Measurements from ENCODE around the gene BCAN. TPM values are rescaled to one million over a fixed set of nuclear protein-coding genes. Genes with fewer than 3 reads are reported as not detected.

Gene BCAN
- total RNA-seq, 1 experiment from 2014 or later, result not detected

- Histone ChIP-seq H3K36me3 (ENCODE audit: low read depth) (no peaks in the 10 kb centered on the region), H3K27ac (no peak overlapping the region), H3K27me3 (ENCODE audit: insufficient read depth, low read depth) (peaks cover 27% of the 10 kb centered on the region; the same call in 1 of the 2 replicates), H3K9me3 (ENCODE audit: insufficient read depth, low read depth) (no peaks in the 10 kb centered on the region), H4K20me1 (ENCODE audit: insufficient read depth) (no peaks in the 10 kb centered on the region), H2AFZ (peak overlapping the region; percentile 62), H3F3A (ENCODE audit: insufficient read depth, low read depth) (peaks cover 9% of the 10 kb centered on the region), H3K4me3 (peak overlapping the region; percentile 48; the same call in 1 of the 2 replicates), H3K4me1 (replicated peaks; ENCODE audit: insufficient read depth) (peaks cover 14% of the 10 kb centered on the region), H3K4me2 (peak overlapping the region; percentile 74), H3K79me2 (ENCODE audit: low read depth) (no peaks in the 10 kb centered on the region), H3K9me2 (ENCODE audit: insufficient read depth) (no peaks in the 10 kb centered on the region)
- intact Hi-C loops (cut with micrococcal nuclease; ENCODE audit: unreplicated experiment), result loop anchor here (10.0 kb wide), 1 partner anchor 301 kb away; the partner anchor contains the start of gene LRRC71
- no TSS peak for BruUV-seq (replicated peaks)
- DNase-seq, result peak in 1 of 2 experiments; percentile 35
- ChIA-PET POLR2A (ENCODE audit: unreplicated experiment) (no interaction called here), CTCF (interaction anchor here (0.6 to 1.0 kb wide), 5 partner anchors 12 to 304 kb away, joined by 3 to 9 read pairs (median 7); partner anchors contain the start of gene NES)
- TF ChIP-seq, protein P1, sequence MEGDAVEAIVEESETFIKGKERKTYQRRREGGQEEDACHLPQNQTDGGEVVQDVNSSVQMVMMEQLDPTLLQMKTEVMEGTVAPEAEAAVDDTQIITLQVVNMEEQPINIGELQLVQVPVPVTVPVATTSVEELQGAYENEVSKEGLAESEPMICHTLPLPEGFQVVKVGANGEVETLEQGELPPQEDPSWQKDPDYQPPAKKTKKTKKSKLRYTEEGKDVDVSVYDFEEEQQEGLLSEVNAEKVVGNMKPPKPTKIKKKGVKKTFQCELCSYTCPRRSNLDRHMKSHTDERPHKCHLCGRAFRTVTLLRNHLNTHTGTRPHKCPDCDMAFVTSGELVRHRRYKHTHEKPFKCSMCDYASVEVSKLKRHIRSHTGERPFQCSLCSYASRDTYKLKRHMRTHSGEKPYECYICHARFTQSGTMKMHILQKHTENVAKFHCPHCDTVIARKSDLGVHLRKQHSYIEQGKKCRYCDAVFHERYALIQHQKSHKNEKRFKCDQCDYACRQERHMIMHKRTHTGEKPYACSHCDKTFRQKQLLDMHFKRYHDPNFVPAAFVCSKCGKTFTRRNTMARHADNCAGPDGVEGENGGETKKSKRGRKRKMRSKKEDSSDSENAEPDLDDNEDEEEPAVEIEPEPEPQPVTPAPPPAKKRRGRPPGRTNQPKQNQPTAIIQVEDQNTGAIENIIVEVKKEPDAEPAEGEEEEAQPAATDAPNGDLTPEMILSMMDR (conservative IDR thresholded peaks at IDR 0.05), result peak; percentile 32; the same call in 1 of the 2 replicates
- no peak for TF ChIP-seq EZH2 (IDR thresholded peaks at IDR 0.05; ENCODE audit: low read depth)
Observed at GRCh38 chr1:156623946-156624813, 17.7 kb upstream of the BCAN start.

DNA sequence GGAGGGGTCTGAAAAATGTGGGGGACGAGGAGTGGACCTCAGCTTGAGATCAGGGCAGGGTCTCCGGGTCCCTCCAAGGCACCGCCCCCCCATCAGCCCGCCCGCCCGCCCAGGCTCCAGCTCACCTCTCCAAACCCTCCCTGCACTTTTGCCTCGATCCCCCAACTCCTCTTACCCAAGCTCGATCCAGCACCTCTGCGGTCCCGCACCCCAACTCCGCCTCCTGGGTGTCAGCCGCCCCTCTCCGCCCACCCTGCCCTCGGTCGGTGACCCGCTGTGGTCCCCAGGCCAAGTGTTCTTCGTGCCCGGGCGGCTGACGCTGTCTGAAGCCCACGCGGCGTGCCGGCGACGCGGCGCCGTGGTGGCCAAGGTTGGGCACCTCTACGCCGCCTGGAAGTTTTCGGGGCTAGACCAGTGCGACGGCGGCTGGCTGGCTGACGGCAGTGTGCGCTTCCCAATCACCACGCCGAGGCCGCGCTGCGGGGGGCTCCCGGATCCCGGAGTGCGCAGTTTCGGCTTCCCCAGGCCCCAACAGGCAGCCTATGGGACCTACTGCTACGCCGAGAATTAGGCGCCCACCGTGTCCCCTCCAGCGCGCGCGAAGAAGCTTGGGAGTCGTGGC lies 17.0 kb upstream of the BCAN start:
- no peaks in the 10 kb centered on the region for H3K9me3 ChIP-seq (ENCODE audit: insufficient read depth, low read depth)
- peaks cover 16% of the 10 kb centered on the region for H3F3A ChIP-seq (ENCODE audit: insufficient read depth, low read depth)
- H3K4me3 ChIP-seq, result no peak overlapping the region; the same call in 1 of the 2 replicates
- intact Hi-C loops (cut with micrococcal nuclease; ENCODE audit: unreplicated experiment), result loop anchor here (10.0 kb wide), 1 partner anchor 300 kb away; the partner anchor contains the start of gene LRRC71
- ChIA-PET POLR2A (ENCODE audit: unreplicated experiment) (interaction anchor here (0.5 kb wide), 1 partner anchor 72 kb away, joined by 6 read pairs; no protein-coding TSS in a partner anchor), CTCF (interaction anchor here (0.5 to 1.5 kb wide), 4 partner anchors 55 to 303 kb away, joined by 3 to 7 read pairs (median 6); no protein-coding TSS in a partner anchor)
- H2AFZ ChIP-seq, result no peak overlapping the region
- no peak for TF ChIP-seq EZH2 (IDR thresholded peaks at IDR 0.05; ENCODE audit: low read depth)
- TF ChIP-seq, protein P1 (conservative IDR thresholded peaks at IDR 0.05), result no peak
- peaks cover 21% of the 10 kb centered on the region for H3K4me1 ChIP-seq (replicated peaks; ENCODE audit: insufficient read depth)
- H3K79me2 ChIP-seq (ENCODE audit: low read depth), result no peaks in the 10 kb centered on the region
- peaks cover 19% of the 10 kb centered on the region; the same call in 1 of the 2 replicates for H3K27me3 ChIP-seq (ENCODE audit: insufficient read depth, low read depth)
- BruUV-seq (replicated peaks), result no TSS peak
- peak overlapping the region; percentile 74; the same call in 1 of the 2 replicates for H3K4me2 ChIP-seq
- DNase-seq, result no peak
- H3K27ac ChIP-seq, result no peak overlapping the region
- no peaks in the 10 kb centered on the region for H3K9me2 ChIP-seq (ENCODE audit: insufficient read depth)
- H4K20me1 ChIP-seq (ENCODE audit: insufficient read depth), result no peaks in the 10 kb centered on the region
- H3K36me3 ChIP-seq (ENCODE audit: low read depth), result no peaks in the 10 kb centered on the region
